ENCODE results near the gene ALDH3A2.
A peak's percentile ranks its signal among the peaks of the same experiment; 100 is the strongest.

Gene ALDH3A2

DNA sequence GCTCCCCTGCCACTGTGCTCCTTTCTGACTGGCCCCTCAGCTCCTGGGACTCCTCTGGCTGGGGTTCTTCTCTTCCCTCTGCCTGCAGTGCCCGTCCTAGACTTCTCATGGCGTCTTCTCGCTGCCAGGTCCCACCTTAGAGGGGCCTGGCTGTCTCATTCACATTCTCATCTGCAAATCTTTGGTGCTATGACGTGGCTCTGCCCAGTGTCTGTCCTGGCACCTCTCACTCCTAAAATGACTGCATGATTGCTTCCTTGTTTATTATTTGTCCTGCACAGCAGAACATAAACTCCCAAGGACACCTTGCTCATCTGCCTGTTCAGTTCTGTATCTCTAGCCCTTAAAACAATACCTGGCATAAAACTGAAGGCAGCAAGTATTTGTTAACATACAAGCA is 18.5 kb upstream of the ALDH3A2 start:
- no peaks in the 10 kb centered on the region for H3K27me3 ChIP-seq (ENCODE audit: insufficient read depth, poor library complexity, severe bottlenecking)
- no peaks in the 10 kb centered on the region for H3K36me3 ChIP-seq (ENCODE audit: low read depth)
- no peaks in the 10 kb centered on the region for H3K4me1 ChIP-seq (ENCODE audit: insufficient read depth, poor library complexity, severe bottlenecking)
- no peak for ATAC-seq (ENCODE audit: low read depth)
- H3K9me3 ChIP-seq (ENCODE audit: severe bottlenecking) = no peaks in the 10 kb centered on the region
- H3K4me3 ChIP-seq (ENCODE audit: severe bottlenecking) = no peak overlapping the region
- no peak for DNase-seq (ENCODE audit: low spot score)
- TF ChIP-seq, protein P1, sequence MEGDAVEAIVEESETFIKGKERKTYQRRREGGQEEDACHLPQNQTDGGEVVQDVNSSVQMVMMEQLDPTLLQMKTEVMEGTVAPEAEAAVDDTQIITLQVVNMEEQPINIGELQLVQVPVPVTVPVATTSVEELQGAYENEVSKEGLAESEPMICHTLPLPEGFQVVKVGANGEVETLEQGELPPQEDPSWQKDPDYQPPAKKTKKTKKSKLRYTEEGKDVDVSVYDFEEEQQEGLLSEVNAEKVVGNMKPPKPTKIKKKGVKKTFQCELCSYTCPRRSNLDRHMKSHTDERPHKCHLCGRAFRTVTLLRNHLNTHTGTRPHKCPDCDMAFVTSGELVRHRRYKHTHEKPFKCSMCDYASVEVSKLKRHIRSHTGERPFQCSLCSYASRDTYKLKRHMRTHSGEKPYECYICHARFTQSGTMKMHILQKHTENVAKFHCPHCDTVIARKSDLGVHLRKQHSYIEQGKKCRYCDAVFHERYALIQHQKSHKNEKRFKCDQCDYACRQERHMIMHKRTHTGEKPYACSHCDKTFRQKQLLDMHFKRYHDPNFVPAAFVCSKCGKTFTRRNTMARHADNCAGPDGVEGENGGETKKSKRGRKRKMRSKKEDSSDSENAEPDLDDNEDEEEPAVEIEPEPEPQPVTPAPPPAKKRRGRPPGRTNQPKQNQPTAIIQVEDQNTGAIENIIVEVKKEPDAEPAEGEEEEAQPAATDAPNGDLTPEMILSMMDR (IDR thresholded peaks at IDR 0.05; ENCODE audit: poor library complexity, severe bottlenecking) = no peak
- no peak overlapping the region for H3K27ac ChIP-seq (ENCODE audit: poor library complexity, severe bottlenecking)

DNA sequence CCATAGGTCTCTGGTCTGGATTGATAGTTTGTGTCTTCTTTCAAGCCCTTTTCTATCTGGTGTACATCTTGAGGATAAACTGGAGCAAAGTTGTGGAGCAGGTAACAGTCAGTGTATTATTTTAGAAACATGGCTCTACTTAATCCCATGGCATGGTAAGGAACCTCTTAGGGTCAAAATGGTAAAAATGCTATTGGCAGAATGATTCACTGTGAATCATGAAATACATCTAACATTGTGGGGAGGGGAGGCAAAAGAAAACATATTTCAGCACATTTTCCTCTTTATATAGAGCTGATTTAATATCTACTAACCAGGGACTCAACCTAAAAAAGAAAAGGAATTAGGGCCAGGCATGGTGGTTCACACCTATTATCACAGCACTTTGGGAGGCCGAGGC is 17.9 kb upstream of the ALDH3A2 start:
- TF ChIP-seq, protein P1 (IDR thresholded peaks at IDR 0.05; ENCODE audit: poor library complexity, severe bottlenecking) = no peak
- Histone ChIP-seq H3K4me1 (ENCODE audit: insufficient read depth, poor library complexity, severe bottlenecking) (no peaks in the 10 kb centered on the region), H3K36me3 (ENCODE audit: low read depth) (no peaks in the 10 kb centered on the region), H3K27ac (ENCODE audit: poor library complexity, severe bottlenecking) (no peak overlapping the region), H3K9me3 (ENCODE audit: severe bottlenecking) (no peaks in the 10 kb centered on the region), H3K27me3 (ENCODE audit: insufficient read depth, poor library complexity, severe bottlenecking) (no peaks in the 10 kb centered on the region), H3K4me3 (ENCODE audit: severe bottlenecking) (no peak overlapping the region)
- no peak for DNase-seq (ENCODE audit: low spot score)
- ATAC-seq (ENCODE audit: low read depth) = peak; percentile 52; the same call in 2 of the 3 replicates

DNA sequence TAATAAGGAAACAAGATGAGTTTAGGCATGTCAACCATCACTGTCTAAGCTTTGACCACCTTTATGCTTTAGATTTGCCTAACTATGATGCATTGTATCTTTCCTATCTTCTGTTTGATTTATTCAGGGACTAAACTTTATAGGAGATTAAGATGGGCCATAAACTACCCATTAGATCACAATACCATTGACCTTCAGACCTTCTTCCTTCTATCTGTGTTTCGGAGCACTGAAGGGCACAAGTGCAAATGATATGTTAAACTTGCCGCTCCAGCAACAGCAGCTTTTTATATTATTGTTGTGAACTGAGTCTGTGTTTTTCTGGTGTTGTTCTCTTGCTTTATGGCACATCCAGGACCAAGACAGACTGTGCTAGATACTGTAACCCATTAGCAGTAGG is 16.6 kb upstream of the ALDH3A2 start:
- ATAC-seq (ENCODE audit: low read depth) = no peak
- TF ChIP-seq, protein P1 (IDR thresholded peaks at IDR 0.05; ENCODE audit: poor library complexity, severe bottlenecking) = no peak

DNA sequence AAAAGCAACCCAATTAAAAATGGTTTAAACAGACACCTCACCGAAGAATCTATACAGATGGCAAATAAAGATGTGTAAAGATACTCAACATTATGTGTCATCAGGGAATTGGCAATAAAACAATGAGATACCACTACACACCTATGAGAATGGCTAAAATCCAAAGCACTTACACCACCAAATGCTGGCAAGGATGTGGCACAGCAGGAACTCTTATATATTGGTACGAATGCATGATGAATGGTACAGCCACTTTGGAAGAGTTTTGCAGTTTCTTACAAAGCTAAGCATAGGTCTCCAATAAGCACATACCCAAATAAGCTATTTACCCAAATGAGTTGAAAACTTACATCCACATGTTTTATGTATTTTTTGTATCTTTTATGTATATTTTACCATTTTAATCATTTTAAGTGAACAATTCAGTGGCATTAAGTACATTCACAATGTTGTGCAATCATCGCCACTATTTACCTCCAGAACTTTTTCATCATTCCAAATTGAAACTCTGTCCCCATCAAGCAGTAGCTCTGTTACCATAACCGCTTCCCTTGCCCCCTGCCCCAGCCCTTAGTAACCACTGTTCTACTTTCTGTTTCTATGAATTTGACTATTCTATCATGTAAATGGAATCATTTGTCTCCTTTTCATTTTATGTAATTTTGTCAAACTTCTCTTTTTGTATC is 6.7 kb upstream of the ALDH3A2 start:
- H3K27me3 ChIP-seq (ENCODE audit: insufficient read depth, poor library complexity, severe bottlenecking) = no peaks in the 10 kb centered on the region
- H3K4me3 ChIP-seq (ENCODE audit: severe bottlenecking) = no peak overlapping the region
- no peak for DNase-seq (ENCODE audit: low spot score)
- peaks cover 21% of the 10 kb centered on the region for H3K4me1 ChIP-seq (ENCODE audit: insufficient read depth, poor library complexity, severe bottlenecking)
- no peak overlapping the region for H3K27ac ChIP-seq (ENCODE audit: poor library complexity, severe bottlenecking)
- TF ChIP-seq, protein P1 (IDR thresholded peaks at IDR 0.05; ENCODE audit: poor library complexity, severe bottlenecking) = no peak
- no peaks in the 10 kb centered on the region for H3K9me3 ChIP-seq (ENCODE audit: severe bottlenecking)
- H3K36me3 ChIP-seq (ENCODE audit: low read depth) = no peaks in the 10 kb centered on the region
- peak; percentile 66 for ATAC-seq (ENCODE audit: low read depth)

More for the DNA sequence above, 16.6 kb upstream of the ALDH3A2 start:
- no peak overlapping the region for H3K27ac ChIP-seq (ENCODE audit: poor library complexity, severe bottlenecking)
- no peaks in the 10 kb centered on the region for H3K9me3 ChIP-seq (ENCODE audit: severe bottlenecking)
- DNase-seq (ENCODE audit: low spot score) = no peak
- no peaks in the 10 kb centered on the region for H3K27me3 ChIP-seq (ENCODE audit: insufficient read depth, poor library complexity, severe bottlenecking)
- H3K36me3 ChIP-seq (ENCODE audit: low read depth) = no peaks in the 10 kb centered on the region
- H3K4me1 ChIP-seq (ENCODE audit: insufficient read depth, poor library complexity, severe bottlenecking) = no peaks in the 10 kb centered on the region
- no peak overlapping the region for H3K4me3 ChIP-seq (ENCODE audit: severe bottlenecking)

DNA sequence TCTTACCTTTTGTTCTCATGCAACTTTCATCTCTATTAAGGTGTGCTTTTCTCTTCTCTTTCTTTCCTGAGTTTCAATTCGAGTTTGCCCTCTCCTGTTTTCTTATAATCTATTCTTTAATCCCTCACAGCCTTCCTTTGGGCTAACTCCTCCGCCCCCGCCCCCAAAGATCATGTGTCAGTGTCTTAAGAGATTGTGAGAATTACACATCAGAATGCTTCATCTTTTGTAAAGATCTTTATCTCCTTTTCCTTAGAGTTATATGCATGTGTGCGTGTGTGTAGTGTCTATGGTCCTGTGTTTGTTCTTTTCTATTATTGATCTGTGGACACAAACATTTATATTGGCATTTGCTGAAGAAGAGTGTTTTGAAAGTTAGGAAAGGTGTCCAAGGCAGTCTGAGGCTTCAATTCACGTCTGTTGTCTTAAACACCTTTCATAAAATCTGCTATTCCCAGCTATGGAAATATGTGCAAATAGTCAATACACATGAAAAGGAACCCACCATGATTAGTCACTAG is 6.1 kb upstream of the ALDH3A2 start:
- no peaks in the 10 kb centered on the region for H3K9me3 ChIP-seq (ENCODE audit: severe bottlenecking)
- no peak for ATAC-seq (ENCODE audit: low read depth)
- H3K4me1 ChIP-seq (ENCODE audit: insufficient read depth, poor library complexity, severe bottlenecking) = peaks cover 27% of the 10 kb centered on the region
- TF ChIP-seq, protein P1 (IDR thresholded peaks at IDR 0.05; ENCODE audit: poor library complexity, severe bottlenecking) = no peak
- H3K4me3 ChIP-seq (ENCODE audit: severe bottlenecking) = no peak overlapping the region
- DNase-seq (ENCODE audit: low spot score) = no peak
- no peaks in the 10 kb centered on the region for H3K36me3 ChIP-seq (ENCODE audit: low read depth)
- H3K27me3 ChIP-seq (ENCODE audit: insufficient read depth, poor library complexity, severe bottlenecking) = no peaks in the 10 kb centered on the region
- H3K27ac ChIP-seq (ENCODE audit: poor library complexity, severe bottlenecking) = no peak overlapping the region

Measured in RWPE2 (cell line).